HG03432 (cell line): Measurements from ENCODE around the gene ETV6.
A peak's percentile ranks its signal among the peaks of the same experiment; 100 is the strongest.
"Not testable (repeated sequence)": the region's sequence is repeated elsewhere in the genome, so short reads cannot be mapped to it uniquely, and the experiment has no call there.

Source experiments
- ATAC-seq: cut with Tn5 transposase; IDR thresholded peaks from one replicate; pipeline ENCODE4 v1.9.1; 2021; ENCODE audit warnings: mild to moderate bottlenecking, moderate library complexity; ENCODE audit not compliant: unreplicated experiment

The ETV6 gene

GRCh38 chr12:11649413-11650285 is at the start of gene ETV6:
ETV6 (plus strand) TSS chr12:11649674; CDS start chr12:11650128, 454 bp downstream.
- peak; percentile 54 for ATAC-seq

- ATAC-seq, result no peak
Observed at GRCh38 chr12:11600199-11600598, 49.3 kb upstream of the ETV6 start.

GRCh38 chr12:11601647-11602046 is 47.8 kb upstream of the ETV6 start:
- no peak for ATAC-seq

- ATAC-seq, result no peak
Observed at GRCh38 chr12:11607313-11608081, 42.0 kb upstream of the ETV6 start.

GRCh38 chr12:11609045-11609444 is 40.4 kb upstream of the ETV6 start:
- ATAC-seq, result no peak

- no peak for ATAC-seq
Observed at GRCh38 chr12:11615481-11615880, 34.0 kb upstream of the ETV6 start.

GRCh38 chr12:11618046-11618445 is 31.4 kb upstream of the ETV6 start:
- ATAC-seq, result no peak

GRCh38 chr12:11621797-11622423 is 27.6 kb upstream of the ETV6 start:
- ATAC-seq, result no peak

- no peak for ATAC-seq
Observed at GRCh38 chr12:11622876-11623281, 26.6 kb upstream of the ETV6 start.

- no peak for ATAC-seq
Observed at GRCh38 chr12:11623382-11623781, 26.1 kb upstream of the ETV6 start.

- ATAC-seq, result no peak
Observed at GRCh38 chr12:11624116-11624515, 25.4 kb upstream of the ETV6 start.

- ATAC-seq, result not testable (repeated sequence)
Observed at GRCh38 chr12:11627709-11628108, 21.8 kb upstream of the ETV6 start.

- no peak for ATAC-seq
Observed at GRCh38 chr12:11628353-11628752, 21.1 kb upstream of the ETV6 start.

GRCh38 chr12:11630046-11630706 is 19.3 kb upstream of the ETV6 start:
- ATAC-seq, result no peak

GRCh38 chr12:11631288-11631687 is 18.2 kb upstream of the ETV6 start:
- ATAC-seq, result no peak

GRCh38 chr12:11631881-11632280 is 17.6 kb upstream of the ETV6 start:
- not testable (repeated sequence) for ATAC-seq

GRCh38 chr12:11633968-11634367 is 15.5 kb upstream of the ETV6 start:
- no peak for ATAC-seq

GRCh38 chr12:11635341-11635740 is 14.1 kb upstream of the ETV6 start:
- no peak for ATAC-seq

GRCh38 chr12:11638315-11638916 is 11.1 kb upstream of the ETV6 start:
- no peak for ATAC-seq

GRCh38 chr12:11639454-11639853 is 10.0 kb upstream of the ETV6 start:
- ATAC-seq, result no peak

GRCh38 chr12:11641522-11641921 is 8.0 kb upstream of the ETV6 start:
- ATAC-seq, result no peak
